T follicular helper cell (primary cell): ENCODE measurements around the gene DIP2C.

ENCODE experiments used
- DNase-seq: peaks from one replicate; pipeline ENCODE4 v3.0.0-alpha.2; 2020; ENCODE audit warnings: low read depth

Gene DIP2C

DNA sequence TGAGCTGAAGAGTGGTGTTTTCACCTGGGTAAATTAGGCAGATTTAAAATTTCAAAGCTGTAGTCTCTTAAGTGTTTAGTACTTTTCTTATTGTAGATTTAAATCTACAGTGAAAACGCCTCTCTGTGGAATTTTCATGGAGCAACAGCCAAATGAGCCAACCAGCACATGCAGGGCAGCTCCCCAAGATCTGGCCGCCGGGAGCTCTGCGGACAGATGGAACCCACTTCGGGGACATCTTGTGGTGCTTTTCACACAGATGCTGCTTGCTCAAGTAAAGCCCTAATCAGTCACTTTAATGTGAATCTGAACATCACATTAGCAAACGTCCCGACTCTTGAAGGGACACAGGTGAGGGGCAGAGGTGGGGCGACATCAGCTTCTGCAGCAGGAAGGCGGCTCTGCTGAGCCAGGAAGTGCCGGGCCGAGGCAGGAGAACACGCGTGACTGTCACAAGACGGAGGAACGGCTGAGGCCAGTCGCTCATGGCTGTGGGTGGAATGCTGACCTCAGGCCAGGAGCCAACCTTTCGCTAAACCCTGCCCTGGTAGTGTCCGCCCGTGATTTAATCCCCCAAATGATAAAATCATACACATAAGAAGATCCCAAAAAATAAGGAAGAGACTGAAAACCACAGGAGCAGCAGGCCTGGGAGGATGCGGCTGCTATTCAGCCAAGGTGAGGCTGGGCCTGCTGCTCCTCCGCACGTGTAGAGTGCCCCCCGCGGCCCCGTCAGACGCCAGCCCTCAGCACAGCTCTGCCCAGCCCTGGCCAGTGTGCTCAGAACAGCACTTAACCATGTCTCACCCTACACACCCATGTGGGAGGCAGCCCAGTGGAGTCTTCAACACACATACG is 297.4 kb downstream of the DIP2C start:
- DNase-seq: no peak

DNA sequence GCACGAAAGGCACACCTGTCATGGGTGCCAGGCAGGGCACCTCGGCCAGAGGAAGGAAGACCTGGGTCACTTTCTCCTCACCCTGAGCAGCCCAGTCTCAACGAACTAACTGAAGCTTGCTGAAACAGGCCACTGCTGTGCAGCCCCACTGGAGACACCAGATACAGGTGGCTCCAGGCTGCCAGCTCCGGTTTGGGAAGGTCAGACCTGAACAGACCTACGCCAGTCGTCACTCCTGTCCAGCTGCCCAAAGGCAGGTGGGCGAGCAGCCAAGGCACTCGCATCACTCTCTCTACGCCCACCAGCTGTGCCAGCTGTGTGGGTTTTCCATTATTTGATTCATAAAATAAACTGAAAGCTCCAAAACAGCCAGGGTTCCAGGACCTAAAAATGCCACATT is 298.2 kb downstream of the DIP2C start:
- no peak for DNase-seq

DNA sequence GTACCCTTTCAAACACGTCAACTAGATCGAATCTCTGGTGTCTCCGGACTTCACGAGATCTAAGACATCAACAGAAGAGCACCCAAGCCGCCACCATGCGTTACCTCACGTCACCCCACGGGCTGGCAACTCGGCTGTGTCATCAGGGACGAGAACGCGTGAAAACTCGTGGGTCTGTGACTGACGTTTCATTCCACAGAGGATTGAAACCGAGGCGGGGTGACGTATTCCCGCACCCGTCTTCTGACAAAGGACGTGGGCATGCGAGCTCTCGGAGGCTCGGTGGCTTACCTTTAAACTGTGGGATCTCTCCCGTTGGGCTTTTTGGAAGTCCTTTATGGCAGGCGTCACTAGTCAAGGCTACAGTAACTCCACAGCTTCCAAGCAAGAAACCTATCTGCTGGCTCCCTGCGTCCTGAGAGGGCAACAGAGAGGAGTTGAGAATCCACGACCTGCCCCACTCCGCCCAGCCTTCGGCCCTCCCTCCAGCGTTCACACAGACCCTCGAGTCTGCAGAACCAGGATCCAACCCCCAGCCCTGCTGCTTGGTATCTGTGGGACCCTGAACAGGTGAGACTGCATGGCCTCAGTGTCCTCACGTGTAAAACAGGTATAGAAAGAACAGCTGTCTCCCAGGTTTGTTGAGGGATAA is 298.9 kb downstream of the DIP2C start:
- DNase-seq: no peak

DNA sequence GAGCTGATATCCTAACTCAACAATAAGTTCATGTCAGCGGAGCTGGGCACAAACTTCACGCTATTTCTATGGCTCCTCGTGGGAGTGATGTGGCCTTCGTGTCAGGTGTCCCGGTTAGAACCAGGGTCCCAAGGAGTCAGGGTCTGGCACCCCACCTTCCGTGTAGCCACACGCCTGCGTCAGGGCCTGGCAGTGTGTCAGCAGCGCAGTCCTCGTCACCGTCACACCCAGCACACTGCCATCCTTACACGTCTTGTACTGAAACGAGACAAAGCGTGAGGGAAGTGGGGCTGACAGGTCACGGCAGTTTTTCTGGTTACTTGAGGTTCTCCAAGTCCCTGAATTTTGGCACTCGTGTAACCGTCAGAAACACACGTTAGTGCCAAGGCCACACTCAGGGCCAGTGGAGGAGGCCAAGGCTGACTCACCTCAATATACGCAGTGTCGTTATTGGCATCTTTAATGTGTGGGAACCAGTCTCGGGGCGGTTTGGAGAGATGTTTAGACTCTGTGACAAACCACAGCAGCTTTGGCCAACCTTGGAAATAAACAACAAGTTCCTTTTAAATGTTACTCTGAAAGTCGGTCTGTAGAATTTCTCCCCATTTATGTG is 299.5 kb downstream of the DIP2C start:
- no peak for DNase-seq

DNA sequence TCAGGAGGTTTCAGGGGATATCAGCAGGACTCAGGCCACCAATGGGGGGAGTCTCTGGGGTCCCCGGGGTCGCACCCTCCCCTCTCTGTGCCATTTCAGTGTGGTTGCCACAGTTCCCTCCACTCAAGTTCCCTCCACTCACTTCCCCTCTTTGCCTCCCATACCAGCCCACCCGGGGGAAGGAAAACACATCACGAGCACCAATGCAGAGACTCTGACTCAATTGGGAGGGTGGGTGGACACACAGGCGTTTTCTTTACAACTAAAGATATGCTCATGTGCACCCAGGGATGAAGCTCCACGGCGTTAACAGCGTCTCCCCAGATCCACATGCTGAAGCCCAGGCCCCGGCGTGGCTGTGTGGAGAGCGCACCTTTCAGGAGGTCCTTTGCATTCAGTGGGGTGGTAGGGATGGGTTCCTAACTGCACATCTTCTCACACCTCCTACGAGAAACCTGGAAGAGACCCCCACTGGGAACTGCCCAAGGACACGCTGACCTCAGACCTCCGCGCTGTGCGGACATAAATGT is 300.1 kb downstream of the DIP2C start:
- no peak for DNase-seq

DNA sequence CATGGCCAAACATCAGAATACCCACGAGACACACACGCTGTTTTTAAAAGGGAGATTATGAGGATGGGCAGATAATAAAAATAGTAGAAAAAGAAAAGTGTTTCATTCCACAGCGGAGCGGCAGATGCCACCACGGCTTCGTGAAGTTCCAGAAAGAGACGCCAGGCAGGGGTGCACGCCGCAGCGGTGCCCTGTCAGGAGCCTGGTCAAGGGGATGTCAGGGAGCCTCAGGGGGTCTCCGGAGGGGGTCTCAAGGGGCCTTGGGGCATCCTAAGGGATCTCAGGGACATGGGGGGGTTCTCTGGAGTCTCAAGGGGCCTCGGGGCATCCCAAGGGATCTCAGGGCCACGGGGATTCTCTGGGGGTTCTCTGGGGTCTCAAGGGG is 300.8 kb downstream of the DIP2C start:
- no peak for DNase-seq

DNA sequence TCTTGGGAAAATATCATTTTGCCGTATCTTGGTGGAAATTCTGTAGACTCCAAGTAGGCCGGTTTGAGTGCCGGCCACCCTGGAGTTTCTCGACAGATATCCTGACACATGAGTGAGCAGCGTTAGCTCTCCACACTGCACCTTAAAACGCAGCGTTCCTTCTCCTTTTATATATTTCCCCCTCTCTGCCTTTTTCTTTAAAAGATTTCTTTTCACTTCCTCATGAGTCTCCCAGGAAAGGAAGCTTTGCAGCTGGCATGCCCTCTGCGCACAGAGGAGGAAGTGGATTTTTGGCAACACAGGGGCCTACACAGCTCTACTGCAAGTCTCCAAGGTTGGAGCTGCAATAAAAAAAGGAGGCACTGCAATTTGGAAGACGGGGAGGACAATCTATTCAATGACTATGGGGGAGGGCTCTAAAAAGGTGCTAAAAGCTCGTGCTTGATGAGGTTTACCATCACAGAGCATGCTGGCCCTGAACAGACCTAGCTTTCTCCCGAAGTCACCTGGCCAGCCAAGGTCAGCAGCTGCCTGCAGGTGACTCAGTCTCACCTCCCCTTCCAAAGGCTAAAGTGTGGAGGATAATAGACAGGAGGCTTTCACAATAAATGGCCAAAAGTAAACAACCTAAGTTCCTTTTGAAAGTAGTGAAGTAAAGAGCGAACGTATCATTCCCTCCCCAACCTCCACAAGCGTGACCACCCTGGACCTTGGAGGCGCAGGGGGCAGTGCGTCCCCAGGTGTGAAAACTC is 301.4 kb downstream of the DIP2C start:
- no peak for DNase-seq

DNA sequence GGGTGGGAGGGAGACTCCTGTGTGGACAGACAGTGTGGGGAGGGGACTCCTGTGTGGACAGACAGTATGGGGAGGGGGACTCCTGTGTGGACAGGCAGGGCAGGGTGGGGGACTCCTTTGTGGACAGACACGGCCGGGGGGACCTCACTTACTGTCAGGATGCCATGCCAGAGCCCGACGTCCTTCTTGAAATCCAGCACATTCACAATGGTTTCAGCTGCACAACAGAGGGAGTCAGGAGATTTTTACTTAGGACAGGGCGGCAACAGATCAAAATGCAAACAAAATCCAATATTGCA is 301.9 kb downstream of the DIP2C start:
- DNase-seq: no peak

DNA sequence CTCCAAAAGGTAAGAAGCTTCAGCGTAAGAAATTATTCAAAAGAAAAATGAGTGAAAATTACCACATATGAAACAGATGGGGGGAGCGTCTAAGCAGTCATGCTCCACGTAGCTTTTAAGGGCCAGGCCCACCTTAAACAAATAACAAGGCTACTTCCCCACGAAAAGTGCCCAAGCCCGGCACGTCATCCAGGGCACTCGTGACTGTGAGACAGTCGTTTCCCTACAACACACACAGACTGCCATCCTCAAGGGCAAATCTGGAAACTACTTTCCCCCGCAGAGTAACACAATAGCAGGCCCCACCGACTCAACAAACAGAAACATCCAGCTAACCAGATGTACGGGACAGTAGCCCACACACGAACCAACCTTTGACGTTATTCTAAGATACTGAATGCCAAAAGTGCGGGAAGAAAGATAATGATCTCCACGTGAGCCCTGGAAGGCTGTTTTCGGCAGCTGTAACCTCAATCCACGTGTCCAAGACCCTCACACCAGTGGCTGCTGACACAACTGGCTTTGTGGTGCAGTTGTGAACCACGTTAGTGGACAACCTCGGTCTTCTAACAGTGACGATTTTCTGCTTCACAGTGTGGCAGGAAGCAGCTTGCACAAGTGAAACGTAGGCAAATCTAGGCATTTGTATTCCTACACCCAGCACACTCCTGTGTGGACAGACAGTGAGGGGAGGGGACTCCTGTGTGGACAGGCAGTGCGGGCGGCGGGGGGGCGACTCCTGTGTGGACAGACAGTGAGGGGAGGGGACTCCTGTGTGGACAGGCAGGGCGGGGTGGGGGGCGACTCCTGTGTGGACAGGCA is 302.5 kb downstream of the DIP2C start:
- no peak for DNase-seq

DNA sequence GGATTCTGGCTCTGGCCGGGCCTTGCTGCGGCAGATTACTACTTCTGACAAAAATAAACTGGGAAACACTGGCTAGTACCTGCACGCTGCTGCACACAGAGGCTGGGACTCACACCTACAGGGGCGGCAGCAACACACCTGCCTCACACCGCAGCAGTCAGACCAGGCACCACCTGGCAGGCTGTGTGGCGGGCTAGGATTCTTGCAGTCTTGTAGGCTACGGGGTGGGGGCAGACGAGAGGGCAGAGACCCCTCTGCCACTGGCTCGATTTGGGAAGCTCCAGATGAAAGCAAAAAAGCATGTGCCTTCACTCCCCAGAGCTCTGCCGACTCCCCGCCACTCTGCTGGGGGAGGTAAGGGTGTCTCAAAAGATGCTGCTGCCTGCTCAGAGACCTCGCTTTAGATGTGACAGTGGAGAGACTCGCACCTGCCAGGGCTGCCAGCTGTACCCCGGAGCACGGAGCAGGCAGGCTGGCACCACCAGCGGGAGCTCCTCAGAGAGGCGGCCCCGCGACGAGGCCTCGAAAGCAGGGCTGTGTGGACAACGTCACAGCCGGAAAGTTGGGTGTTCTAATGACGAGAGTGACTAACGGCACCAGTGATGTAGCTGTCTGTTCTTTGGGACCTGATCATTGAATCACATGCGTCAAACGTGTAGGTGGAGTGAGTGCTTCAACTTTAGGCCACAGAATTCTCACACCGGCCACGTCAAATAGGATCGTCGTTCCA is 303.7 kb downstream of the DIP2C start:
- no peak for DNase-seq

DNA sequence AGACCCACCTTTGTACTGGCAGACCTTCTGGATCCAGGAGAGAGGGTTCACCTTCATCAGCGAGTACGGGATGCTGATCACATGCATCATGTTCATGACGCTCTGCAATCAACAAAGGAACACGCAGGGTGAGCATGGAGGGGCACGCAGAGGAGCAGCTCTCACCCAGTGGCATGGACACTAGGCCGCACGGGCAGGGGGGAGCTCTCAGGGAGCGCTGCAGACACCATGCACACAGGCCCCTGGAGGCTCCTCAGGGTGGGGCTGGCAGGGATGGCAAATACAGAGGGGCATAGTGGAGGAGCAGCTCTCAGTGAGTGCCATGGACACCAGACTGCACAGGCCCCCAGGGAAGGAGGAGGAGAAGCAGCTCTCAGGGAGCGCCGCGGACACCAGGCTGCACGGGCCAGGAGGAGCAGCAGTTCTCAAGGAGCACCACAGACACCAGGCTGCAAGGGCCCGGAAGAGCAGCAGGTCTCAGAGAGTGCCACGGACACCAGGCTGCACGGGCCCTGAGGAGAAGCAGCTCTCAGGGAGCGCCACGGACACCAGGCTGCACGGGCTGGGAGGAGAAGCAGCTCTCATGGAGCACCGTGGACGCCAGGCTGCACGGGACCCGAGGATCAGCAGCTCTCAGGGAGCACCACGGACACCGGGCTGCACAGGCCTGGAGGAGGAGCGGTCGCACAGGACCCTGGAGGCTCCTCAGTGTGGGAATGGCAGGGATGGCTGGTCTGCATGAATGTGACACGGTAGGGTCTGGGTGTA is 304.7 kb downstream of the DIP2C start:
- no peak for DNase-seq

DNA sequence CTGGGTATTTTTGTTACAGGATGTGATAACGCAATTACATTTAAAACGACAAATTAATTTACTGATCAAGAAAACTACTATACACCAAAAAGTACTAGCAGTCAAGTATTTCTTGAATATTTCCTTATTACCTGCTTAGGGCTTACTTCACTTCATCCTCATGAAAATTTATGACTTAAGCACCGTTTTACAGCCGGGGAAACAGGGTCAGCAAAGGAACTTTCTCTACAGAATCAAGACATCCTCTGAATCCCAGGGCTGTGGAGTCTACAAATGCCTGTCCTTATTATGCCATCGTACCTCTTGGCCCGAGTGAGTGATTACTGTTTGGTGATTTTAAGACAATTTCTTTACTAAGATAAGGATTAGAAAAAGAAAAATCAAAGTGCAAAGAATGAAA is 305.9 kb downstream of the DIP2C start:
- no peak for DNase-seq

DNA sequence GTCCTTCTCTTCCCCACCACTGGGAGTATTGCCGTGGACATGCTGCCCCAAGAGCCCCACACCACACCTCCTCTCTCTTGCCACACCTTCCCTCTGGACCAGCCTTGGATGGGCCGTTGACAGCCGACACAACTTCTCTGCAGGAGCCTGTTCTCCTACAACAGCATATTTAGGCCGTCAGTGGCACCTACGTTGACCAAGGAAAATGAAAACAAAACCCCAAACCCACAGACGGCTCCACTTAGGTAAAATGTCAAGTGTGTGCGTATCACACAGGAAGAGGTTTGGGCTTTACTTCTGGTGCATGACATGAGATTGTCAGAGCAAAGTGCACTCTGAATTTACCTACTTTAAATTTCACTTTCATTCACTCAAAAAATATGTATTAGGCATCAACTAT is 307.7 kb downstream of the DIP2C start:
- no peak for DNase-seq

DNA sequence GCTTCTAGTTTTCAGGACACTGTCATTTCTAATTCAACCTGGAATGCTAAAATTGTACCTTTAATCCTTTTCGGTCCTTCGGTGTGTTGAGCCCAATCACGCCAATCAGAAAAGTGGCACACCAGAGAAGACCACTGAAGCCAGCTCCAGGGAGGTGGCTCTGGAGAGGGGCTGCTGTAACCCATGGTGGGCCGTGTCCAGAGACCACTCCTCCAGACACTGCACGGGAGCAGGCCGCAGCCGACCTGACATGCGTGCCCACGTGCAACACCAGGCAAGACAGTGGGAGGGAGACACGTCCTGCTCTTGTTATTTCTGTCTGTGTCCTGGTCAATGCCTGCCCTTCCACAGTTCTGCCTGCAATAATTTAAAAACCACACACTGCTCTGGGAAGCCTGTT is 308.1 kb downstream of the DIP2C start:
- DNase-seq: no peak

DNA sequence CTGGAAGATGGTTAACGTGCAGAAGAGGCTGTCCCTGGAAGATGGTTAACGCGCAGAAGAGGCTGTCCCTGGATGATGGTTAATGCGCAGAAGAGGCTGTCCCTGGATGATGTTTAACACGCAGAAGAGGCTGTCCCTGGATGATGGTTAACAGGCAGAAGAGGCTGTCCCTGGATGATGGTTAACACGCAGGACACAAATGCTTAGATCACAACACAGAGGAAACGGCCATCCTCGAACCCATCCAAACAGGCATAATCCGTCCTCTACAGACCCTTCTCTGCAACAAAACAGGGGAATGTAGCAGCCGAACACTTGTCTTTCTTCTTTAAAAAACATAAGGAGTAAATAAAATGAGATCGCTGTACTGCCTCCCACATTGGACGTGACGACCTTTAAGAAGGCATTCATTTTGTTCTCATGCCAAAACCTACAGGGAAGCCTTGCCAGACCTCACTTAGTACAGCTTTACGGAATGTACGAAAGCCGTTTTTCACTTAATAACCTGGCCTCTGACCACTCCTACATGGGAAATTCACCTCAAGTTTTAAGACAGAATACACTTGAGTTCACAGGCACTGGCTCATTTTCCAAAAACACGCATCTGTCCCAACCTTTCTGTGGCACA is 309.0 kb downstream of the DIP2C start:
- DNase-seq: no peak

DNA sequence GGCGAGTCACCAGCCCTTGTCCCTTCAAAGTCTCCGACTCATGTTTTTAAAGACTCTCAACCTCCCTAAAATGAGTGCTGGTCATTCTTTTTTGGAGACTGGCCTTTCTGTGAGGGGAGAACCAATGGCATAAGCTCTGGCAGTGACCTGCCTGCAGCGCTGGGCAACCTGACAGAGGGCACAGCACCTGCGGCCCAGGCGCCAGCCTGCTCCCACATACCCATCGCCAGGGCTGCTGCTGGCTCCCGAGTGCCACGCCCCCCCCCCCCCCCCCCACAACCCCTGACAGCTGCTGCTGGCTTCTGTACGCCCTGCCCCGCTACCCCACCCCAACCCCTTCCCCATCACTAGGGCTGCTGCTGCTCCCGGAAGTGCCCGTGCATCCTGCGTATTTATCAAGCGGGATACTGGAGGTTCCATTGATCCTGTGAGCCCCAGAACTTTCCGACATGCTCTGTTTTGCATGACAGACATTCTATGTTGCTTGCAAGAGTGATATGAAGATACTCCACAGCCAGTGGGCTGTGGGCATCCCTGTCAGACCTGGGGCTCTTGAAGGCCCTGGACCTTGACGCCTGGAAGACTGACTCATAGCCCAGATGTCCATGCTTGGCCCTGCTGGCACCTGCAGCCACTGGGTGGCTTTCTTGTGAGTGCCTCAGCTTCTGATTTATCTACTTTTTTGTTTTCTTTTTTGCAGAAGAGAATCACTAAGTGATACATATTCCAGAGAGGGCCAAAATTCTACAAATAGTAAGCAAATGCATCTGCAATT is 310.4 kb downstream of the DIP2C start:
- no peak for DNase-seq

DNA sequence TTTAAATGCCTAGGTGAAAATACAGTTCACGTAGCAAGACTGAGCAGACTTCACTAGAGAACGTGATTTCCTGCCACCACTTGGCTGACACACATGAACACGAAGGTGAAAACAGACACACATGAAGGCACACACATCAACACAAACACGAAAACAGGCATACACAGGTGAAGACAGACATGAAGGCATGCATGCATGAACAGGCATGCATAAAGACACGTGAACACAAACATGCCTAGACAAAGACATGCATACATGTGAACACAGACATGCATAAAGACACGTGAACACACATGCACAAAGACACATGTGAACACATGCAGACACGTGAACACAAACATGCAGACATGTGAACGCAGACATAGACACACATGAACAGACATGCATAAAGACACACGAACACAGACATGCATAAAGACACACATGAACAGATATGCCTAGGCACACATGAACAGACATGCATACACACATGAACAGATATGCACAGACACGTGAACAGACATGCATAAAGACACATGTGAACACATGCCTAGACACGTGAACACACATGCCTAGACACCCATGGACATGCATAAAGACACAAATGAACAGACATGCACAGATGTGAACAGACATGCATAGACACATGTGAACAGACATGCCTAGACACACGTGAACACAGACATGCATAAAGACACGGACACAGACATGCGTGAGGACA is 311.1 kb downstream of the DIP2C start:
- DNase-seq: no peak

DNA sequence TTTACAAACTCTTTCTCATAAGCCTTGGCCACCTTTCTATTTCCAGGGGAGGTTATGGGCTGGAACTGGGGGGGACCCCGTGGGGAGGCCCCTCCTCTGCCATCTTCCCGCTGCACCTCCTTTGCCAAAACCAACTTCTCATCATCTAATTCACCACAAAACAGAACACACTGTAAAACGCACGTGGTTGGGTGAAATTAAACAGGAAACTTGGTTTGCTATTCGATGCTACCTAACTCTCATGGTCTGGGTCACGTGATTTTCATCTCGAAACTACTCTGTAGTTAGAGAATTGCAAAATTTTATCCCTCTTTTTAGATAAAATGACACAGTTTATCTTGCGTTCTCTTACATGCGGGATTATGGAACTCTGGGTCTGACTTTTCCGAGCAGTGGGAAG is 312.2 kb downstream of the DIP2C start:
- no peak for DNase-seq
